AG09319 (cell line): ENCODE data around the gene RTP2.

Source experiments
- DNase-seq: peaks from one replicate; pipeline ENCODE4 v3.0.0-alpha.2; 2010; ENCODE audit warnings: low read depth; ENCODE audit errors: extremely low read depth
- CTCF ChIP-seq: IDR thresholded peaks from 2 replicates; pipeline ENCODE4 v1.5.1; 2011; ENCODE audit warnings: low read depth, mild to moderate bottlenecking, inconsistent platforms, low read length, moderate library complexity

Gene RTP2

GRCh38 chr3:187695449-187695848 lies 6.9 kb downstream of the RTP2 start:
- no peak for DNase-seq
- no peak for TF ChIP-seq CTCF

- no peak for DNase-seq
- no peak for TF ChIP-seq CTCF
These were observed 7.6 kb downstream of the RTP2 start for GRCh38 chr3:187694801-187695200.

GRCh38 chr3:187693431-187693830 lies 8.9 kb downstream of the RTP2 start:
- no peak for DNase-seq
- TF ChIP-seq CTCF: no peak

- no peak for TF ChIP-seq CTCF
- no peak for DNase-seq
These were observed 12.4 kb downstream of the RTP2 start for GRCh38 chr3:187689984-187690383.

GRCh38 chr3:187686621-187687273 lies 15.6 kb downstream of the RTP2 start:
- TF ChIP-seq CTCF: no peak

GRCh38 chr3:187685948-187686347 lies 16.4 kb downstream of the RTP2 start:
- DNase-seq: no peak
- TF ChIP-seq CTCF: no peak

More at GRCh38 chr3:187686621-187687273, 15.6 kb downstream of the RTP2 start:
- no peak for DNase-seq

- no peak for TF ChIP-seq CTCF
- DNase-seq: no peak
These were observed 17.5 kb downstream of the RTP2 start for GRCh38 chr3:187684880-187685279.
